Cardiac muscle cell (in vitro differentiated cells and primary cell): ENCODE data around the gene SDC1. TPM values are rescaled to one million over a fixed set of nuclear protein-coding genes. Genes with fewer than 3 reads are reported as not detected.

Source experiments
- DNase-seq, 2 donors: peaks; one replicate each; pipeline versions ENCODE4 v3.0.0 to v3.0.0-alpha.2; 2010 to 2017; ENCODE audit warnings: low read depth in 1 of 2, low spot score in 1 of 2
- H3K27ac ChIP-seq: fragments of 200-600 bp; sonication (generic); 2 replicates; pipeline ENCODE4 v1.5.1; 2016
- H3K27me3 ChIP-seq: fragments of 200-600 bp; sonication (generic); 2 replicates; pipeline ENCODE4 v1.6.0; 2016; ENCODE audit warnings: control low read depth
- H3K36me3 ChIP-seq: fragments of 200-600 bp; sonication (generic); 2 replicates; pipeline ENCODE4 v1.5.1; 2016; ENCODE audit warnings: control low read depth
- H3K4me1 ChIP-seq: fragments of 200-600 bp; sonication (generic); 2 replicates; pipeline ENCODE4 v1.8.1; 2017; ENCODE audit warnings: low read depth, mild to moderate bottlenecking, mixed run types
- H3K4me3 ChIP-seq: fragments of 200-600 bp; sonication (generic); 2 replicates; pipeline ENCODE4 v1.5.1; 2016; ENCODE audit warnings: mild to moderate bottlenecking
- H3K9me3 ChIP-seq: fragments of 200-600 bp; sonication (generic); 2 replicates; pipeline ENCODE4 v1.5.1; 2017; ENCODE audit warnings: low read depth, mild to moderate bottlenecking, control low read depth
- CTCF ChIP-seq: IDR thresholded peaks from 2 replicates; pipeline ENCODE4 v1.5.1; 2012; ENCODE audit warnings: low read depth, mild to moderate bottlenecking, low read length
- polyA plus RNA-seq: library from polyadenylated mRNA; unstranded; fragments of >200 nt; fragmentation: Nextera tagmentation; extraction: Ambion mirVana; gene quantifications from 2 replicates; pipeline ENCODE4 v1.2.1, GENCODE V29; 2016
- total RNA-seq: library from RNA; depleted of rRNA; stranded (reverse); fragments of >200 nt; gene quantifications from 2 replicates; pipeline ENCODE4 v1.2.3, GENCODE V29; 2016

SDC1 gene
- total and polyA plus RNA-seq, 2 experiments from 2014 or later, result 13.3 to 14.0 TPM

GRCh38 chr2:20226152-20226545, 1.2 kb upstream of the SDC1 start:
- H3K36me3 ChIP-seq, result no peaks in the 10 kb centered on the region
- no peaks in the 10 kb centered on the region for H3K9me3 ChIP-seq
- H3K4me3 ChIP-seq, result no peak overlapping the region
- DNase-seq, result no peak
- no peak for TF ChIP-seq CTCF
- peaks cover 15% of the 10 kb centered on the region for H3K27me3 ChIP-seq
- no peak overlapping the region for H3K27ac ChIP-seq
- no peaks in the 10 kb centered on the region for H3K4me1 ChIP-seq

GRCh38 chr2:20225294-20226151, 593 bp upstream of the SDC1 start:
- no peak overlapping the region for H3K27ac ChIP-seq
- DNase-seq, result peak; percentile 42 to 76

GRCh38 chr2:20224164-20224715, 690 bp downstream of the SDC1 start:
- Histone ChIP-seq H3K4me1 (no peaks in the 10 kb centered on the region), H3K27ac (no peak overlapping the region), H3K4me3 (peak overlapping the region; percentile 64), H3K9me3 (no peaks in the 10 kb centered on the region), H3K27me3 (peaks cover 15% of the 10 kb centered on the region), H3K36me3 (no peaks in the 10 kb centered on the region)
- TF ChIP-seq CTCF, result no peak
- DNase-seq, result peak in 1 of 2 donors; percentile 35

More at GRCh38 chr2:20225294-20226151, 593 bp upstream of the SDC1 start:
- peaks cover 15% of the 10 kb centered on the region for H3K27me3 ChIP-seq
- H3K36me3 ChIP-seq, result no peaks in the 10 kb centered on the region
- no peaks in the 10 kb centered on the region for H3K9me3 ChIP-seq
- H3K4me1 ChIP-seq, result no peaks in the 10 kb centered on the region
- H3K4me3 ChIP-seq, result peak overlapping the region; percentile 64
- peak; percentile 50 for TF ChIP-seq CTCF

- Histone ChIP-seq H3K27ac (no peak overlapping the region), H3K4me1 (no peaks in the 10 kb centered on the region), H3K4me3 (peak overlapping the region; percentile 64), H3K9me3 (no peaks in the 10 kb centered on the region), H3K36me3 (no peaks in the 10 kb centered on the region), H3K27me3 (peaks cover 15% of the 10 kb centered on the region)
- TF ChIP-seq CTCF, result no peak
- DNase-seq, result peak; percentile 64 to 70
Observed at GRCh38 chr2:20223407-20224163, 1.3 kb downstream of the SDC1 start.

- no peak for TF ChIP-seq CTCF
Observed at GRCh38 chr2:20222769-20223406, 2.0 kb downstream of the SDC1 start.

More at GRCh38 chr2:20222769-20223406, 2.0 kb downstream of the SDC1 start:
- H3K4me3 ChIP-seq, result peak overlapping the region; percentile 64
- H3K4me1 ChIP-seq, result no peaks in the 10 kb centered on the region
- H3K9me3 ChIP-seq, result no peaks in the 10 kb centered on the region
- no peaks in the 10 kb centered on the region for H3K36me3 ChIP-seq
- peaks cover 15% of the 10 kb centered on the region for H3K27me3 ChIP-seq
- DNase-seq, result no peak
- H3K27ac ChIP-seq, result no peak overlapping the region
